CD4-positive, alpha-beta T cell treated with Interleukin-17A for 4 hours (primary cell): Measurements from ENCODE around the gene SPRY4.
A peak's percentile ranks its signal among the peaks of the same experiment; 100 is the strongest.
"Not testable (repeated sequence)": the region's sequence is repeated elsewhere in the genome, so short reads cannot be mapped to it uniquely, and the experiment has no call there.

Source experiments
- DNase-seq: peaks from one replicate; pipeline ENCODE4 v3.0.0-alpha.2; 2020; ENCODE audit warnings: mixed read lengths

SPRY4 gene

DNA sequence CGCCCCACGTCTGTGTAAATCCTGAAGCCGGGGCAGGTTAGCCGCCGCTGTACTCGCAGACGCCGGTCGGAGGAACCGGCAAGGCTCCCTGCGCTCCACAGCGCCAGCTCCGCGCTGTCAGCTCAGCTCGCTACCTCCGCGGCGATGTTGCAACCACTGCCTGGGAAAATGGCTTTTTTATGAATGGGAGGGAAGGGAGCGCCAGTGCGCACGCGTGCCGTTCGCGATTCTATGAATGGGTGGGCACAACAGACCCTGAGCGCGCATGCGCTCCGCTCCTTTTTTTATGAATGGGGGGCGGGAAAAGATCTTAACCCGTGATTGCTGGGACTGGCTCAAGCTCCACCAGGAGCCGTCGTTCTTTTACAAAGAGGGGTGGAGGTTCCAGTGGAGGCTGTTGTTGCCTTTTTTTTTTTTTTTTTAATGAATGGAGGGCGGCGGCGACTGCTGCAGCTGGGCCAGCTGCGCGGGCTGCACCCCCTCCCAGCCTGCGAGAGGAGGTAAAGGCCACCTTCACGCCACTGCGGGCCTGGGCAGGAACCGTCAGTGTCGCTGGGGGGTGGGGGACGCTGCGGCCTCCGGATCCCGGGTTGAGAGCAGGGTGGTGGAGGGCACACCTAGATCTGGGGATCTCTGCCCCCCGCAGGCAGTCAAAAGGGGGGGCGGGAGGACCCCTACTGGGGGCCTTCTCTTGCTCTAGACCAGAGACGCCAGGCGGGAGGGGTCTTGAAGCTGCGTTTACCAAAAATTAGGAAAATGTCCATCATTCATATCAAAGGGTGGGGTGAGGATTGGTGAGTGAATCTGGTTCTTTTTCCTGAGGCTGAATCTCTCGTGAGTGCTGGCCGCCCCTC is at the start of gene SPRY4:
Gene SPRY4 (minus strand): TSS at position 151 of the 854 bp plus-strand sequence. CDS start 9,913 bp downstream, outside the sequence.
- peak; percentile 82 for DNase-seq

GRCh38 chr5:142368529-142368928 is 43.7 kb upstream of the SPRY4 start:
- no peak for DNase-seq

DNA sequence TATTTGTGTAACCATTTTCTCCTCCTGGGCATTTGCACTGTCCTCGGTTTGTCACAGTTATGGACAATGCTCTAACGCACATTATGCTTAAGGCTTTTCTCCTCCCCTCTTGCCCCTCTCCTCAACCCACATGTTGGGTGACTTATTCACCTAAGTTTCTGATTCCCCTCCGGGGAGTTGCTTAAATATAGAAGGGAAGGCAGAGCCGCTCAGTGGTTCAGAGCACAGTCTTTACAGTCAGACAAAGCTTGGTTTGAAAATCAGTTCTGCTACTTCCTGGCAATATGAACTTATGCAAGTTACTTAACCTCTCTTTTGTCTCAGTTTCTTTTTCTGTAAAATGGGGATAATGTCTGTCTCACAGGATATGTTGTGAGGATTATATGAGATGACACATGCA is 41.2 kb upstream of the SPRY4 start:
- no peak for DNase-seq

GRCh38 chr5:142364251-142365145 is 39.7 kb upstream of the SPRY4 start:
- no peak for DNase-seq

GRCh38 chr5:142363619-142363963 is 38.8 kb upstream of the SPRY4 start:
- DNase-seq, result no peak

DNA sequence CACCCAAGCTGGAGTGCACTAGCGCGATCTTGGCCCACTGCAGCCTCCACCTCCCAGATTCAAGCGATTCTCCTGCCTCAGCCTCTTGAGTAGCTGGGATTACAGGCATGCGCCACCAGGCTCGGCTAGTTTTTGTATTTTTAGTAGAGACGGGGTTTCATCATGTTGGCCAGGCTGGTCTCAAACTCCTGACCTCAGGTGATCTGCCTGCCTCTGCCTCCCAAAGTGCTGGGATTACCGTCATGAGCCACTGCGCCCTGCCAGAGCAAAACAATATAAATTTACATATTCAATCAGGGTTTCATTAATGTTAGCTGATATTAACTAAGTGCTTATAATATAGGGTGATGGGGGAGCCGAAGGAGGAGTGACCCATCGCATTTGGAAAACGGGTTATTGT is 37.4 kb upstream of the SPRY4 start:
- DNase-seq, result not testable (repeated sequence)

GRCh38 chr5:142360607-142361120 is 35.8 kb upstream of the SPRY4 start:
- no peak for DNase-seq

- DNase-seq, result no peak
These were observed 35.3 kb upstream of the SPRY4 start for GRCh38 chr5:142360051-142360498.

DNA sequence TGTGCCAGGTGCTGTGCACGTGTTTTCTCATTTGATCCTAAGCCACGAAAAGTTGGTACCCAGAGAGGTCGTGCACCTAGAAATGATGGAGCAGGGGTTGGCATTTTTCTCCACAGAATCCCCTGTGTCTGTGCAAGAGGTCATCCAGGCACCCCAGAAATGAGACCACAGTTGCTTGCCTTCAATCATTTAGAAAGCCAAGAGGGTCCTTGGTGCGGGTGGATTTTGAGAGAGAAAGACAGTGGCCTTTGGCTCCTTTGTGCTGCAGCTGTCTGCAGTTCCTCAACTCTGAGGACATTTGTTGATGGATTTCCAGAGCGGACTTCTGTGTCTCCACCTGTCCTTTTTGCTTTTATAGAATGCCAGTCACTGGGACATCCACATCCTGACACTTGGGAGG is 33.8 kb upstream of the SPRY4 start:
- no peak for DNase-seq

DNA sequence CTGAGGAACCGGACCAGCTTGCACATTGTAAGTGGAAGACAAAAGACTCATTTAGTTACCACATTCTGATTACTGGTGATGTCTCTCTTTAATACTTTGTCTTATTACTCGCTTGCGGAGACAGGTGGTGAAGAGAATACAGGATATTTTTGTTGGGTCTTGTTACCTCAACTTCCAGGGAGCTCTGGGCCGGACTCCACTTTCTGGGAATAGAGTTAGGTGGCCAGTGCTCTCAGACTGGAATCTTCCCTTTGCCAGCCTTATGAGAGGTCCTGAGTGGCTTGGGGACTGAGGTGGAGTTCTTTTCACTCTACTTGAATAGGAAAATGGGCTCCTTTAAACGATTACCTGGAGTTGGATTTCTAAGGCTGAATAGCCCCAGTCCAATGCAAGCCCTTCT is 33.3 kb upstream of the SPRY4 start:
- DNase-seq, result no peak

GRCh38 chr5:142357469-142358090 is 32.8 kb upstream of the SPRY4 start:
- DNase-seq, result no peak

DNA sequence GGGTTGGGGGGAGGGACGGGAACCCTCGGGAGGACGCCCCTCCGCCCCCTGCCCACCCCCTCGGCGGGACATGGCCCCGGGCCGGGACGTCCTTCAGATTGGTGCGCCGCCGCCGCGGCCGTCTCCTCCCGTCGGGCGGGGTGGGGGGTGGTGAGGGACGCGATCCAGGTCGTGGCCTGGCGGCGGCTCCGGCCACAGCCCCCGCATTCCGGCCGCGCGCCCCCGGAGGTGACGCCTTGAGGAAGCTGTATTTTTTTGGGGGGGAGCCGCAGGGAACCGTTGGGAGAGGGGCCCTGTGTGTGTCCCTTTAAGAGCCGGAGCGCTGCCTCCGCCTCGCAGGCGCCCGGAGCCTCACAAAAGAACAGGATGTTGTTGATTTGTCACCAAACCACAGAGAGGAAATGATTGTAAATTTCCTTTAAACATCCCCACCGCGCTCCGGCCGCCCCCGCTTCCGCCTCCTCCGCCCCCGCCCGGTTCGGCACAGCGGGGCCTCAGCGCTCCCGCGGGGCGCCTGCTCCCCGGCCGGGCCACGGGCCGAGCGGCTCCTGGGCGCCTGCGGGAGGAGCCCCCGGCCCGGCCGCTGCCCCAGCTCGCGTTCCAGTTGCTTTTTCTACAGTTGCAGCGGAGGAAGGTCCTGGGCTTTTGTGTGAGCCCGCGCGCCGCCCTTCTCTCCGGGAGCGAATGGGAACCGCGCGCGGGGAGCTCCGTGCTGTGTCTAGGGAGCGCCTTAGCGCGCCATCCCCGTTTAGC is 32.1 kb upstream of the SPRY4 start:
- DNase-seq, result peak; percentile 88

GRCh38 chr5:142356349-142356715 is 31.5 kb upstream of the SPRY4 start:
- no peak for DNase-seq

DNA sequence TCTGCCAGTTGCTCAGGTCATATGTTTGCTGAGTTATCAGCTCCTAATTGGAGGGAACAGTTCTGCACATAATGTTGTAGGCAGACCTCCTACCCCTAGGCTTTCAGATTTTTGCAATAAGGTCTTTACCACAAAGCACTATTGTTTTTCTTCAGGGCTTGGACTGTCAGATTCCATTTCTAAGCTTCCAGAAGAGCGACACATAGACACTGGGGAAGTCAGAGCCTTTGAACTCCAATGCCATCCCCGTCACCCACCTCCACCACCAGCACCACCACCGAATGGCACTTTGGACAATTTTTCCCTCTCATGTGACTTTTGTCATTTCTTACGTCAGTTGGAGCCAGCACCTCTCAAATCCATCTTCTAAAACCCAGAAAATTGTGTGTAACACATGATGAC is 28.3 kb upstream of the SPRY4 start:
- DNase-seq, result no peak

GRCh38 chr5:142350021-142350420 is 25.2 kb upstream of the SPRY4 start:
- no peak for DNase-seq

GRCh38 chr5:142346706-142347105 is 21.9 kb upstream of the SPRY4 start:
- DNase-seq, result no peak

DNA sequence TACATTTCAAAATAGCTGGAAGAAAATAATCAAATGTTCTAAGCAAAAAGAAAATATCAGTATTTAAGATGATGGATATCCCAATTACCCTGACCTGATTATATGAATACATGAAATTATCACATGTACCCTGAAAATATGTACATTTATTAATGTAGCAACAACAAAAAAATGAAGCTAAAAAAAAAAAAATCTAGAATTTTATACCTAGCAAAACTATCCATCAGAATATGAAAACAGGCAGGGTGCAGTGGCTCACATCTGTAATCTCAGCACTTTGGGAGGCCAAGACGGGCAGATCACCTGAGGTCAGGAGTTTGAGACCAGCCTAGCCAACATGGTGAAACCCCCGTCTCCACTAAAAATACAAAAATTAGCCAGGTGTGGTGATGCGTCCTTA is 20.1 kb upstream of the SPRY4 start:
- DNase-seq, result not testable (repeated sequence)

DNA sequence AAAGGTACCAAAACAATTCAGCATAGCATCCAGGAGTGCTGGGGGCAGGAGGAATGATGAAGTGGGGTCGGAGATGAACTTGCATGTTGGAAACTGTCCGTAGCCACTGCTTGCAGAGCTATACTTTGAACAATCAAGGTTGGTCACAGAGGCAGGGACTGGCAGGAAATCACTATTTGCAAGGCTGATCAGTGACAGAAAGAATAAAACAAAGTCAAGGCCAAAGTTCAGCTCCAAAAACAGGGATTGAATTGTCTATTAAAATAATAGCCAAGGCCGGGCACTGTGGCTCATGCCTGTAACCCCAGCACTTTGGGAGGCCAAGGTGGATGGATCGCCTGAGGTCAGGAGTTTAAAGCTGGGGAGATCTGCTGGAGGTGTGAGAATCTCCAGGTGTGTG is 18.7 kb upstream of the SPRY4 start:
- DNase-seq, result no peak

DNA sequence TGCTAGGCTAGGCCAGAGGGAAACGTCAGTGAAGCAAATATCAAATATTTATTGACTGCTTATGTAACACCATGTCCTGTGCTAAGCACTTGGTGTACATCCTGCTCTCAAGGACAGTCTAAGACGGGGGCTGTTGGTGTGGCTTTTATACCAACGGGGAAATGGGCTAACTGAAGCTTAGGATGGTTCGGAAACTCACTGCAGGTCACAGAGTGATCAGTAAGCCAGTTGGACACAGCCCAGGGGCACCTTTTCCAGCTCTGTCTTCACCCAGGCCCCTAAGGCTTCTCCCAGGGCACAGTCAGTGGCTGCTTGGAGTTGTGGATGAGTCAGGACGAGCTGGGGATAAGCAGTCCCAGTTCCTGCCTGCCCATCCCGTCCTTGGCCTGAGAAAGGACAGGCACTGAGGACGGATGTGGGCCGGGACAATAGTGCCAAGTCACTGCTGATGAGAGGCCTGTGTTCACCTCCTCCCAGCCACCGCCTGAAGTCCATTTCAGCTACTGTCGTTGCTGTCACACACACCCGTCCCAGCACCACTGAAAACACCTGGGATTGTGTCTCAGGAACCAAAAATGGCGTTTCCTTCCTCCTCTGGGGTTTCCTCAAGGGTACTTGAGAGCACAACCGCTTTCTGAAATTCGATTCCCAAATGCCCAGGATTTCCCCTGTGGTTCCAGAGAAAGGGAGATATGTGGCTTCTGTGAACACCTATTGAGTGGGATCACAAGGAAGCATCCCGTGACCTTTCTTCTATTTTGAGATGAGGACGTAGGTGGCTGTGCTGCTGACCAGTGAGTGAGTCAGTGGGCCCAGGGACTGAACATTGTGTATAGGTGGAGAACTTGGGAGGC is 17.5 kb upstream of the SPRY4 start:
- DNase-seq, result no peak

GRCh38 chr5:142339781-142340180 is 15.0 kb upstream of the SPRY4 start:
- DNase-seq, result no peak

- no peak for DNase-seq
These were observed 9.7 kb upstream of the SPRY4 start for GRCh38 chr5:142334538-142334937.
